Suprapubic skin (tissue), 4 donors: ENCODE data around the gene COQ2. TPM values are rescaled to one million over a fixed set of nuclear protein-coding genes. Genes with fewer than 3 reads are reported as not detected.
"Not testable (repeated sequence)": the region's sequence is repeated elsewhere in the genome, so short reads cannot be mapped to it uniquely, and the experiment has no call there.

Source experiments
- DNase-seq, 2 donors: peaks; one replicate each; pipeline ENCODE4 v3.0.0-alpha.2; 2019; ENCODE audit warnings: low spot score in 2 of 2
- H3K27ac ChIP-seq: fragments of 200-600 bp; sonication (generic); one replicate; pipeline ENCODE4 v1.5.1; 2019
- H3K27me3 ChIP-seq: fragments of 200-600 bp; sonication (generic); one replicate; pipeline ENCODE4 v1.5.1; 2019
- H3K36me3 ChIP-seq: fragments of 200-600 bp; sonication (generic); one replicate; pipeline ENCODE4 v1.5.1; 2019
- H3K4me1 ChIP-seq: fragments of 200-600 bp; sonication (generic); one replicate; pipeline ENCODE4 v1.5.1; 2019
- H3K4me3 ChIP-seq: fragments of 200-600 bp; sonication (generic); one replicate; pipeline ENCODE4 v1.5.1; 2019; ENCODE audit warnings: mild to moderate bottlenecking
- H3K9me3 ChIP-seq: fragments of 200-600 bp; sonication (generic); one replicate; pipeline ENCODE4 v1.5.1; 2019
- EP300 ChIP-seq: sonication (generic); formaldehyde crosslinking; IDR thresholded peaks from one replicate; pipeline ENCODE4 v1.6.1; 2017; ENCODE audit warnings: antibody characterized with exemption
- POLR2A ChIP-seq, 2 donors: fragments of 450-650 bp; IDR thresholded peaks; one replicate each; pipeline ENCODE4 v1.6.1; 2017; ENCODE audit warnings: antibody characterized with exemption in 2 of 2, mild to moderate bottlenecking in 2 of 2, moderate library complexity in 2 of 2
- POLR2AphosphoS5 ChIP-seq, 3 donors: sonication (generic); formaldehyde crosslinking; IDR thresholded peaks; one replicate each; pipeline ENCODE4 v1.6.1; 2017; ENCODE audit warnings: antibody characterized with exemption in 3 of 3
- WGBS: methylation state at CpG from one replicate; pipeline ENCODE4 v1.1.5; 2018; 5-methylcytosine and 5-hydroxymethylcytosine counted together
- total RNA-seq, 4 donors: library from RNA; depleted of rRNA; stranded (reverse); fragments of >200 nt; gene quantifications; one replicate each; pipeline ENCODE4 v1.1.0, GENCODE V29; 2016
- TF ChIP-seq, protein P1 (sequence below), 2 donors: fragments of 200-600 bp in 1 of 2; fragments of 450-650 bp in 1 of 2; sonication (generic) in 1 of 2; IDR thresholded peaks; one replicate each; pipeline ENCODE4 v1.5.1; 2016 to 2019; ENCODE audit warnings: antibody characterized with exemption in 2 of 2, mild to moderate bottlenecking in 1 of 2, moderate library complexity in 1 of 2

Gene COQ2
- total RNA-seq, 4 donors from 2014 or later = 8.0 to 17.2 (median 13.4) TPM

- Histone ChIP-seq H3K9me3 (no peaks in the 10 kb centered on the region), H3K27me3 (no peaks in the 10 kb centered on the region), H3K4me3 (no peak overlapping the region), H3K27ac (no peak overlapping the region), H3K4me1 (no peaks in the 10 kb centered on the region), H3K36me3 (no peaks in the 10 kb centered on the region)
- no peak for TF ChIP-seq EP300
- no peak for DNase-seq
- 83% methylated on average over 8 of the region's 8 CpGs for WGBS
Measured at GRCh38 chr4:83293305-83294046, 8.9 kb upstream of the COQ2 start.

- not testable (repeated sequence) for H3K27me3 ChIP-seq, H3K4me3 ChIP-seq, H3K36me3 ChIP-seq, DNase-seq, H3K4me1 ChIP-seq, H3K27ac ChIP-seq, H3K9me3 ChIP-seq
- WGBS = 91% methylated on average over 3 of the region's 3 CpGs
Measured at GRCh38 chr4:83290059-83290774, 5.6 kb upstream of the COQ2 start.

- H3K36me3 ChIP-seq, H3K4me1 ChIP-seq, H3K27me3 ChIP-seq, DNase-seq, H3K4me3 ChIP-seq, H3K27ac ChIP-seq, H3K9me3 ChIP-seq: not testable (repeated sequence)
- WGBS = 33% methylated on average over 1 of the region's 1 CpG
Measured at GRCh38 chr4:83288381-83288780, 3.8 kb upstream of the COQ2 start.

DNA sequence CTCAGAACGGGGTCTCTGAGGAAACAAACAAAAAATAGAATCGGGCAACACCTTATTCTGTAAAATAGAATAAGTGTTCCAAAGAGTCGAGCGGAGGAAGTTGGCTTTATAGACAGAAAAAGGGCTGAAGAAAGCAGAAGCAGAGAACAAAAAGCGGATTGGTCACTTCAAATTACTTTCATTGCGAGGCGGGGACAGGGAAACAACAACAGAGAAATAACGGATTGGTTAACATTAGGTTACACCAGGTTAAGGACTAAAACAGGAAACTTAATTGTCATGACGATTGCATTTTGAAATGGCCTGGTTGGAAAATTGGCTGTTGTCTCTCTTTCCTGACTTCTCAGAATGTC is 433 bp upstream of the COQ2 start:
- DNase-seq = no peak

DNA sequence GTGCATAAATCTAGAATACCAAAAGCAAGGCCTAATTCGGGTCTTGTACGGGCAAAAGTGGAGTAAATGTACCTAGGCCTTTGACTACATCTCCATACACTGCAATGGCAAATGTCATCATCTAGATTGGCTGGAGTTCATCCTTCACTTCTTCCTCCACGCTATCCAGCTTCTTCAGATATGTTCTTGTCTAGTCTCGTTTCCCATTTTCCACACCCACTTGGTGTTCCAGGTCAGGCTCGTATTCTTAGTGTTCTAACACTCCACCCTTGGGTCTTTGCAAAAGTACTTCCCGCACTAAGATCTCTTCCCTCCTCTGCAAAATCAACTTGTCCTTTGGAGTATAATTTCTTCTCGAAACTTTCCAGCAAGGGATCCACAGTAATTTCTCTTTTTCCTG is 1.4 kb downstream of the COQ2 start:
- Histone ChIP-seq H3K4me1 (peaks cover 22% of the 10 kb centered on the region), H3K27me3 (no peaks in the 10 kb centered on the region), H3K36me3 (no peaks in the 10 kb centered on the region), H3K9me3 (no peaks in the 10 kb centered on the region), H3K27ac (no peak overlapping the region), H3K4me3 (no peak overlapping the region)
- 72% methylated on average over 7 of the region's 7 CpGs for WGBS
- no peak for DNase-seq
- TF ChIP-seq, protein P1, sequence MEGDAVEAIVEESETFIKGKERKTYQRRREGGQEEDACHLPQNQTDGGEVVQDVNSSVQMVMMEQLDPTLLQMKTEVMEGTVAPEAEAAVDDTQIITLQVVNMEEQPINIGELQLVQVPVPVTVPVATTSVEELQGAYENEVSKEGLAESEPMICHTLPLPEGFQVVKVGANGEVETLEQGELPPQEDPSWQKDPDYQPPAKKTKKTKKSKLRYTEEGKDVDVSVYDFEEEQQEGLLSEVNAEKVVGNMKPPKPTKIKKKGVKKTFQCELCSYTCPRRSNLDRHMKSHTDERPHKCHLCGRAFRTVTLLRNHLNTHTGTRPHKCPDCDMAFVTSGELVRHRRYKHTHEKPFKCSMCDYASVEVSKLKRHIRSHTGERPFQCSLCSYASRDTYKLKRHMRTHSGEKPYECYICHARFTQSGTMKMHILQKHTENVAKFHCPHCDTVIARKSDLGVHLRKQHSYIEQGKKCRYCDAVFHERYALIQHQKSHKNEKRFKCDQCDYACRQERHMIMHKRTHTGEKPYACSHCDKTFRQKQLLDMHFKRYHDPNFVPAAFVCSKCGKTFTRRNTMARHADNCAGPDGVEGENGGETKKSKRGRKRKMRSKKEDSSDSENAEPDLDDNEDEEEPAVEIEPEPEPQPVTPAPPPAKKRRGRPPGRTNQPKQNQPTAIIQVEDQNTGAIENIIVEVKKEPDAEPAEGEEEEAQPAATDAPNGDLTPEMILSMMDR (IDR thresholded peaks at IDR 0.05) = no peak
- TF ChIP-seq EP300 (no peak), POLR2A (IDR thresholded peaks at IDR 0.05) (no peak), POLR2AphosphoS5 (IDR thresholded peaks at IDR 0.05) (no peak)

More for the DNA sequence above, 433 bp upstream of the COQ2 start:
- 2% methylated on average over 9 of the region's 9 CpGs for WGBS
- TF ChIP-seq, protein P1 (IDR thresholded peaks at IDR 0.05) = no peak
- no peak for TF ChIP-seq POLR2A (IDR thresholded peaks at IDR 0.05)
- no peak for TF ChIP-seq EP300
- no peak for TF ChIP-seq POLR2AphosphoS5 (IDR thresholded peaks at IDR 0.05)
- peak overlapping the region; percentile 68 for H3K4me3 ChIP-seq
- H3K4me1 ChIP-seq = peaks cover 22% of the 10 kb centered on the region
- H3K27ac ChIP-seq = peak overlapping the region; percentile 91
- H3K9me3 ChIP-seq = no peaks in the 10 kb centered on the region
- no peaks in the 10 kb centered on the region for H3K27me3 ChIP-seq
- H3K36me3 ChIP-seq = no peaks in the 10 kb centered on the region

DNA sequence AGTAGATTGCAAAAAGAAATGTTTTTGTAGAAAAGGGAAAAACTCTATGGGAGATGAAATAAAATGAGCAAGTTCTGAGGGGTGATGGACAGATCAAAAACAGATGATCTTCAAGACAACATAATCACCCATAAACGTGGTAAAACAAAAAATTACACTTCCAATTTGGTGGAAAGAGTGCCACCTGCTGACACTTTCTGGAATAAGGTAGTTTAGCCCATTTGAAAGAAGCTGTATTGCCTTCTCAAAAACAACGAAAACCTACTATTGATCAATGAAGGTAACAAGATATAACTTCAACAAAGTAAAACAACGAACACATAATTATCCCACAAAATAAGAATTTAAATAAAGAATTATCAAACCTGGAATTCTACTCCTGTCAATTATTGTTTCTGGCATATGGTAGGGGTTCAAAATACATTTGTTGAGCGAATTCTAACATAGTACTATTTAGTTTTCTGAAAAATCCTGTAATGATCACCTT is 2.5 kb downstream of the COQ2 start:
- Histone ChIP-seq H3K36me3 (no peaks in the 10 kb centered on the region), H3K27me3 (no peaks in the 10 kb centered on the region), H3K9me3 (no peaks in the 10 kb centered on the region), H3K27ac (no peak overlapping the region), H3K4me3 (no peak overlapping the region), H3K4me1 (peaks cover 22% of the 10 kb centered on the region)
- WGBS = 32% methylated on average over 4 of the region's 4 CpGs
- DNase-seq = no peak
- TF ChIP-seq POLR2A (IDR thresholded peaks at IDR 0.05) = no peak
- TF ChIP-seq, protein P1 (IDR thresholded peaks at IDR 0.05) = peak; percentile 51 to 62
- no peak for TF ChIP-seq EP300
- no peak for TF ChIP-seq POLR2AphosphoS5 (IDR thresholded peaks at IDR 0.05)
